ENCODE results near the gene CEP104. TPM values are rescaled to one million over a fixed set of nuclear protein-coding genes. Genes with fewer than 3 reads are reported as not detected.

Gene CEP104
- total RNA-seq, 1 experiment from 2014 or later: 44.1 TPM

GRCh38 chr1:3904006-3904842, 47.2 kb upstream of the CEP104 start (continued):
- TF ChIP-seq SRF (IDR thresholded peaks at IDR 0.05; ENCODE audit: low read depth) (no peak), ELF1 (IDR thresholded peaks at IDR 0.05; ENCODE audit: borderline replicate concordance, low read depth) (no peak)

- CTCF ChIA-PET: no interaction called here
- intact Hi-C loops (cut with micrococcal nuclease): loop anchor here (5.0 kb wide), 1 partner anchor 236 kb away; no protein-coding TSS in a partner anchor
- TF ChIP-seq CEBPB (IDR thresholded peaks at IDR 0.05; ENCODE audit: low read depth) (no peak), CTCF (IDR thresholded peaks at IDR 0.05 in 2 of 3, conservative IDR thresholded peaks at IDR 0.05 in 1 of 3; ENCODE audit: borderline replicate concordance in 1 of 3, insufficient read depth in 1 of 3, low read depth in 2 of 3, low read length in 2 of 3) (no peak), FOSL1 (IDR thresholded peaks at IDR 0.05; ENCODE audit: low read depth) (no peak), ZBTB33 (IDR thresholded peaks at IDR 0.05; ENCODE audit: extremely low read depth, insufficient replicate concordance, low read length) (no peak), JUND (IDR thresholded peaks at IDR 0.05) (no peak), RAD21 (IDR thresholded peaks at IDR 0.05; ENCODE audit: low read depth) (no peak), REST (IDR thresholded peaks at IDR 0.05; ENCODE audit: low read depth) (no peak), POLR2A (IDR thresholded peaks at IDR 0.05; ENCODE audit: borderline replicate concordance, extremely low read depth, insufficient read depth, insufficient read length) (no peak), YY1 (IDR thresholded peaks at IDR 0.05; ENCODE audit: extremely low read depth, insufficient replicate concordance, low read depth, low read length) (no peak), EZH2 (IDR thresholded peaks at IDR 0.05) (no peak), CBX3 (IDR thresholded peaks at IDR 0.05; ENCODE audit: low read depth) (no peak), POLR2AphosphoS5 (IDR thresholded peaks at IDR 0.05; ENCODE audit: low read depth, low read length) (no peak), SP1 (IDR thresholded peaks at IDR 0.05; ENCODE audit: low read depth) (no peak)
These were observed 46.4 kb upstream of the CEP104 start for GRCh38 chr1:3903141-3904005.

More at GRCh38 chr1:3903141-3904005, 46.4 kb upstream of the CEP104 start:
- H3K4me2 ChIP-seq (ENCODE audit: low read length): no peak overlapping the region
- H3K9me2 ChIP-seq (ENCODE audit: insufficient read depth): no peaks in the 10 kb centered on the region
- H3K27ac ChIP-seq (ENCODE audit: low read depth, low read length): no peak overlapping the region
- RAD21 ChIA-PET (ENCODE audit: low non-redundant PET in 1 of 2, low total read pairs in 2 of 2, uncharacterized antibody in 2 of 2, unreplicated experiment in 2 of 2): interaction anchor here in 1 of 2 experiments (0.6 kb wide), 1 partner anchor 108 kb away, joined by 4 read pairs; no protein-coding TSS in a partner anchor
- H4K20me1 ChIP-seq (ENCODE audit: insufficient read depth): no peaks in the 10 kb centered on the region
- no peaks in the 10 kb centered on the region for H3K9me3 ChIP-seq (ENCODE audit: control insufficient read depth in 1 of 2, insufficient read depth in 1 of 2, low read depth in 1 of 2, low read length in 2 of 2)
- peaks cover 2 to 20% of the 10 kb centered on the region in 2 experiments; a peak in 2 of 4 replicates for H3K4me1 ChIP-seq (ENCODE audit: control insufficient read depth in 1 of 2, insufficient read depth in 2 of 2, low read length in 2 of 2)
- no peak for ATAC-seq
- H3K9ac ChIP-seq (ENCODE audit: low read length): no peak overlapping the region
- no TSS peak for BruUV-seq (replicated peaks)
- H3K4me3 ChIP-seq (replicated peaks in 1 of 2; ENCODE audit: low read depth in 1 of 2, low read length in 2 of 2): no peak overlapping the region
- peaks cover 17% of the 10 kb centered on the region for H3K79me2 ChIP-seq (ENCODE audit: insufficient read depth, low read length)
- DNase-seq (ENCODE audit: low read depth, low spot score): no peak
- H3K36me3 ChIP-seq (ENCODE audit: control insufficient read depth in 1 of 2, insufficient read depth in 2 of 2, low read length in 2 of 2): no peaks in the 10 kb centered on the region; a peak in 1 of 4 replicates
- no peaks in the 10 kb centered on the region for H3K27me3 ChIP-seq (ENCODE audit: insufficient read depth, low read length)
- H2AFZ ChIP-seq (ENCODE audit: low read depth, low read length, poor library complexity, severe bottlenecking): no peak overlapping the region
- POLR2A ChIA-PET: no interaction called here

Measured in HCT116 (cell line).